CD4-positive, alpha-beta T cell (primary cell): ENCODE results near the gene GCNA. TPM values are rescaled to one million over a fixed set of nuclear protein-coding genes. Genes with fewer than 3 reads are reported as not detected.

ENCODE experiments used
- ATAC-seq: fragments of 200-7000 bp; cut with Tn5 transposase; one replicate; pipeline ENCODE4 v1.10.0; 2022; ENCODE audit warnings: mild to moderate bottlenecking; ENCODE audit not compliant: poor library complexity
- CTCF ChIA-PET: fragments of 350-600 bp; sonication (Branson Sonifier 250); formaldehyde crosslinking; loops from one replicate; lab custom pipeline; 2021; ENCODE audit warnings: antibody characterized with exemption, inconsistent platforms; lab: Charles Lee
- POLR2A ChIA-PET: fragments of 350-600 bp; sonication (Branson Sonifier 250); formaldehyde crosslinking; loops from one replicate; lab custom pipeline; 2021; ENCODE audit warnings: antibody characterized with exemption, inconsistent platforms; lab: Charles Lee
- DNase-seq, 14 experiments: peaks; one replicate each; pipeline ENCODE4 v3.0.0-alpha.2; 2013 to 2020; ENCODE audit warnings: mixed read lengths in 2 of 14
- H3K27ac ChIP-seq, 2 donors: one replicate each; pipeline versions ENCODE4 v1.5.1 to v1.7.0; 2013; ENCODE audit warnings: low read length in 2 of 2, low read depth in 1 of 2, mild to moderate bottlenecking in 1 of 2
- H3K27me3 ChIP-seq, 2 experiments: 1 replicate in 1 of 2; 2 replicates in 1 of 2; pipeline versions ENCODE4 v1.6.1 to v1.7.0; 2013; ENCODE audit warnings: low read length in 2 of 2, control low read depth in 1 of 2, mild to moderate bottlenecking in 1 of 2, moderate library complexity in 1 of 2; ENCODE audit not compliant: insufficient read depth in 2 of 2, control insufficient read depth in 1 of 2
- H3K36me3 ChIP-seq: one replicate; pipeline ENCODE4 v1.6.1; 2013; ENCODE audit warnings: low read length, control low read depth; ENCODE audit not compliant: insufficient read depth
- H3K4me1 ChIP-seq: one replicate; pipeline ENCODE4 v1.6.1; 2013; ENCODE audit warnings: low read length, control low read depth; ENCODE audit not compliant: insufficient read depth
- H3K4me3 ChIP-seq: one replicate; pipeline ENCODE4 v1.5.1; 2013; ENCODE audit warnings: mild to moderate bottlenecking, low read length, moderate library complexity
- H3K9me3 ChIP-seq, 2 experiments: 1 replicate in 1 of 2; 2 replicates in 1 of 2; pipeline versions ENCODE4 v1.6.1 to v1.7.0; 2013; ENCODE audit warnings: low read length in 2 of 2, mild to moderate bottlenecking in 2 of 2, control low read depth in 1 of 2, moderate library complexity in 1 of 2; ENCODE audit not compliant: control insufficient read depth in 1 of 2, insufficient read depth in 1 of 2
- H3K27ac Mint-ChIP-seq: one replicate; pipeline ENCODE4 v1.8.0; 2020; ENCODE audit warnings: mixed read lengths
- H3K27me3 Mint-ChIP-seq: one replicate; pipeline ENCODE4 v1.8.0; 2021; ENCODE audit warnings: mixed read lengths
- H3K36me3 Mint-ChIP-seq: one replicate; pipeline ENCODE4 v1.8.0; 2021; ENCODE audit warnings: low read depth, mixed read lengths
- H3K4me1 Mint-ChIP-seq: one replicate; pipeline ENCODE4 v1.8.0; 2021; ENCODE audit warnings: low read depth, mixed read lengths
- H3K4me3 Mint-ChIP-seq: one replicate; pipeline ENCODE4 v1.8.0; 2020; ENCODE audit warnings: mild to moderate bottlenecking, mixed read lengths
- H3K9me3 Mint-ChIP-seq: one replicate; pipeline ENCODE4 v1.8.0; 2020; ENCODE audit warnings: mixed read lengths
- intact Hi-C, 2 experiments: fragments of 100-400 bp; cut with DNase I in 1 of 2; cut with micrococcal nuclease in 1 of 2; formaldehyde crosslinking; loops; one replicate each; pipeline versions ENCODE4 v1.15.1 to v1.9.0; 2023 to 2025; cut with DNase I, micrococcal nuclease
- total RNA-seq, 174 experiments: library from RNA in 2 of 174; stranded (reverse) in 2 of 174; gene quantifications; one replicate each; pipeline ENCODE4 v1.2.3 and lab custom pipeline; 2021 to 2026
- TF ChIP-seq, protein P1 (sequence below): fragments of 200-600 bp; IDR thresholded peaks from one replicate; pipeline ENCODE4 v1.8.0; 2022; ENCODE audit warnings: antibody characterized with exemption, mild to moderate bottlenecking

The GCNA gene
- total RNA-seq, 2 experiments from 2014 or later = 1.7 to 2.3 TPM

- Mint-ChIP-seq H3K4me1 (peaks cover 39% of the 10 kb centered on the region), H3K9me3 (no peaks in the 10 kb centered on the region), H3K27ac (no peak overlapping the region), H3K36me3 (peaks cover 78% of the 10 kb centered on the region), H3K27me3 (no peaks in the 10 kb centered on the region), H3K4me3 (no peak overlapping the region)
- TF ChIP-seq, protein P1, sequence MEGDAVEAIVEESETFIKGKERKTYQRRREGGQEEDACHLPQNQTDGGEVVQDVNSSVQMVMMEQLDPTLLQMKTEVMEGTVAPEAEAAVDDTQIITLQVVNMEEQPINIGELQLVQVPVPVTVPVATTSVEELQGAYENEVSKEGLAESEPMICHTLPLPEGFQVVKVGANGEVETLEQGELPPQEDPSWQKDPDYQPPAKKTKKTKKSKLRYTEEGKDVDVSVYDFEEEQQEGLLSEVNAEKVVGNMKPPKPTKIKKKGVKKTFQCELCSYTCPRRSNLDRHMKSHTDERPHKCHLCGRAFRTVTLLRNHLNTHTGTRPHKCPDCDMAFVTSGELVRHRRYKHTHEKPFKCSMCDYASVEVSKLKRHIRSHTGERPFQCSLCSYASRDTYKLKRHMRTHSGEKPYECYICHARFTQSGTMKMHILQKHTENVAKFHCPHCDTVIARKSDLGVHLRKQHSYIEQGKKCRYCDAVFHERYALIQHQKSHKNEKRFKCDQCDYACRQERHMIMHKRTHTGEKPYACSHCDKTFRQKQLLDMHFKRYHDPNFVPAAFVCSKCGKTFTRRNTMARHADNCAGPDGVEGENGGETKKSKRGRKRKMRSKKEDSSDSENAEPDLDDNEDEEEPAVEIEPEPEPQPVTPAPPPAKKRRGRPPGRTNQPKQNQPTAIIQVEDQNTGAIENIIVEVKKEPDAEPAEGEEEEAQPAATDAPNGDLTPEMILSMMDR = no peak
- DNase-seq = no peak
- Histone ChIP-seq H3K27me3 (no peaks in the 10 kb centered on the region), H3K27ac (no peak overlapping the region), H3K4me3 (no peak overlapping the region), H3K9me3 (no peaks in the 10 kb centered on the region), H3K36me3 (peaks cover 63% of the 10 kb centered on the region), H3K4me1 (peaks cover 32% of the 10 kb centered on the region)
- POLR2A ChIA-PET = interaction anchor here (2.5 kb wide), 1 partner anchor 13 kb away, joined by 26 read pairs; the partner anchor contains the start of gene OGT
- ATAC-seq = no peak
- intact Hi-C loops = no loop called here
- CTCF ChIA-PET = interaction anchor here (1.1 kb wide), 1 partner anchor 21 kb away, joined by 3 read pairs; no protein-coding TSS in a partner anchor
These were observed 31.4 kb upstream of the GCNA start for GRCh38 chrX:71546879-71547278.

GRCh38 chrX:71547339-71547738, 30.9 kb upstream of the GCNA start:
- no peak overlapping the region for H3K4me3 Mint-ChIP-seq
- Histone ChIP-seq H3K27me3 (no peaks in the 10 kb centered on the region), H3K4me3 (no peak overlapping the region), H3K36me3 (peaks cover 64% of the 10 kb centered on the region), H3K27ac (no peak overlapping the region), H3K4me1 (peaks cover 32% of the 10 kb centered on the region), H3K9me3 (no peaks in the 10 kb centered on the region)
- H3K4me1 Mint-ChIP-seq = peaks cover 35% of the 10 kb centered on the region
- DNase-seq (no peak), ATAC-seq (no peak)
- no peaks in the 10 kb centered on the region for H3K27me3 Mint-ChIP-seq
- CTCF ChIA-PET = interaction anchor here (1.1 kb wide), 1 partner anchor 20 kb away, joined by 3 read pairs; no protein-coding TSS in a partner anchor
- intact Hi-C loops = no loop called here
- POLR2A ChIA-PET = no interaction called here
- no peaks in the 10 kb centered on the region for H3K9me3 Mint-ChIP-seq
- peaks cover 76% of the 10 kb centered on the region for H3K36me3 Mint-ChIP-seq
- H3K27ac Mint-ChIP-seq = peak overlapping the region; percentile 20
- TF ChIP-seq, protein P1 = no peak

GRCh38 chrX:71549986-71550385, 28.3 kb upstream of the GCNA start:
- Mint-ChIP-seq H3K9me3 (no peaks in the 10 kb centered on the region), H3K4me3 (no peak overlapping the region), H3K4me1 (peaks cover 12% of the 10 kb centered on the region), H3K36me3 (peaks cover 71% of the 10 kb centered on the region), H3K27me3 (no peaks in the 10 kb centered on the region), H3K27ac (no peak overlapping the region)
- Histone ChIP-seq H3K4me3 (no peak overlapping the region), H3K4me1 (peaks cover 16% of the 10 kb centered on the region), H3K27ac (no peak overlapping the region), H3K9me3 (no peaks in the 10 kb centered on the region), H3K27me3 (no peaks in the 10 kb centered on the region), H3K36me3 (peaks cover 64% of the 10 kb centered on the region)
- DNase-seq (no peak), ATAC-seq (no peak)
- intact Hi-C loops = no loop called here
- CTCF ChIA-PET = no interaction called here
- TF ChIP-seq, protein P1 = no peak
- POLR2A ChIA-PET = interaction anchor here (0.7 to 3.2 kb wide), 4 partner anchors 16 to 184 kb away, joined by 3 to 34 read pairs (median 4); partner anchors contain the start of genes OGT and TAF1
